Neural progenitor cell (in vitro differentiated cells): Measurements from ENCODE around the gene ARRDC3. TPM values are rescaled to one million over a fixed set of nuclear protein-coding genes. Genes with fewer than 3 reads are reported as not detected.

Source experiments
- DNase-seq: peaks from one replicate; pipeline ENCODE4 v3.0.0-alpha.2; 2016; ENCODE audit warnings: low spot score
- H2AFZ ChIP-seq: fragments of 200-600 bp; sonication (generic); replicated peaks from 2 replicates; pipeline ENCODE4 v1.6.1; 2016; ENCODE audit warnings: antibody characterized with exemption
- H3F3A ChIP-seq: fragments of 200-600 bp; sonication (generic); 2 replicates; pipeline ENCODE4 v1.6.1; 2016; ENCODE audit warnings: antibody characterized with exemption, low read depth
- H3K27ac ChIP-seq: fragments of 200-600 bp; sonication (generic); 2 replicates; pipeline ENCODE4 v1.5.1; 2016; ENCODE audit warnings: mild to moderate bottlenecking
- H3K27me3 ChIP-seq: fragments of 200-600 bp; sonication (generic); 2 replicates; pipeline ENCODE4 v1.6.1; 2016; ENCODE audit warnings: mild to moderate bottlenecking, moderate library complexity
- H3K36me3 ChIP-seq: fragments of 200-600 bp; sonication (generic); 2 replicates; pipeline ENCODE4 v1.5.1; 2016
- H3K4me1 ChIP-seq: fragments of 200-600 bp; sonication (generic); 2 replicates; pipeline ENCODE4 v1.6.1; 2016; ENCODE audit warnings: mixed run types
- H3K4me2 ChIP-seq: fragments of 200-600 bp; sonication (generic); 2 replicates; pipeline ENCODE4 v1.6.1; 2016
- H3K4me3 ChIP-seq: fragments of 200-600 bp; sonication (generic); 2 replicates; pipeline ENCODE4 v1.5.1; 2016
- H3K79me2 ChIP-seq: fragments of 200-600 bp; sonication (generic); 2 replicates; pipeline ENCODE4 v1.6.1; 2016; ENCODE audit warnings: low read depth
- H3K9ac ChIP-seq: fragments of 200-600 bp; sonication (generic); 2 replicates; pipeline ENCODE4 v1.6.1; 2016
- H3K9me3 ChIP-seq: fragments of 200-600 bp; sonication (generic); 2 replicates; pipeline ENCODE4 v1.5.1; 2016; ENCODE audit warnings: low read depth
- H4K20me1 ChIP-seq: fragments of 200-600 bp; sonication (generic); 2 replicates; pipeline ENCODE4 v1.6.1; 2016; ENCODE audit warnings: low read depth
- H3K27ac Mint-ChIP-seq: 3 replicates; pipeline ENCODE4 v1.8.0; 2021; ENCODE audit warnings: mixed read lengths
- H3K27me3 Mint-ChIP-seq: 2 replicates; pipeline ENCODE4 v1.8.0; 2022; ENCODE audit warnings: low read depth, mild to moderate bottlenecking, inconsistent platforms, moderate library complexity, mixed read lengths; ENCODE audit not compliant: insufficient read depth
- H3K36me3 Mint-ChIP-seq: 3 replicates; pipeline ENCODE4 v1.8.0; 2021; ENCODE audit warnings: mixed read lengths
- H3K4me1 Mint-ChIP-seq: 3 replicates; pipeline ENCODE4 v1.8.0; 2021; ENCODE audit warnings: mixed read lengths
- H3K4me3 Mint-ChIP-seq: 3 replicates; pipeline ENCODE4 v1.8.0; 2021; ENCODE audit warnings: mild to moderate bottlenecking, moderate library complexity, mixed read lengths
- H3K9me3 Mint-ChIP-seq: 3 replicates; pipeline ENCODE4 v1.8.0; 2020; ENCODE audit warnings: mixed read lengths
- CTCF ChIP-seq: fragments of 200-600 bp; sonication (generic); IDR thresholded peaks from 2 replicates; pipeline ENCODE4 v1.5.1; 2017; ENCODE audit warnings: antibody characterized with exemption, mild to moderate bottlenecking
- EZH2 ChIP-seq: fragments of 200-600 bp; sonication (generic); IDR thresholded peaks from 2 replicates; pipeline ENCODE4 v1.6.1; 2017; ENCODE audit warnings: antibody characterized with exemption, mild to moderate bottlenecking, moderate library complexity
- EZH2phosphoT487 ChIP-seq: fragments of 200-600 bp; sonication (generic); IDR thresholded peaks from 2 replicates; pipeline ENCODE4 v1.6.1; 2017; ENCODE audit warnings: antibody characterized with exemption
- total RNA-seq: library from RNA; depleted of rRNA; stranded (reverse); fragments of >200 nt; gene quantifications from 2 replicates; pipeline ENCODE4 v1.2.3, GENCODE V29; 2015; ENCODE audit warnings: low replicate concordance

Gene ARRDC3
- total RNA-seq, 1 donor from 2014 or later: 126 TPM

GRCh38 chr5:91382530-91383026 lies 539 bp downstream of the ARRDC3 start:
- Mint-ChIP-seq H3K4me1 (peaks cover 27% of the 10 kb centered on the region), H3K27me3 (peaks cover 3% of the 10 kb centered on the region), H3K27ac (peak overlapping the region; percentile 54), H3K9me3 (no peaks in the 10 kb centered on the region), H3K4me3 (peak overlapping the region; percentile 93), H3K36me3 (peaks cover 10% of the 10 kb centered on the region)
- H3K27ac ChIP-seq: peak overlapping the region; percentile 100
- H4K20me1 ChIP-seq: peaks cover 7% of the 10 kb centered on the region
- peaks cover 49% of the 10 kb centered on the region for H3K79me2 ChIP-seq
- DNase-seq: peak; percentile 48
- H3K36me3 ChIP-seq: peaks cover 5% of the 10 kb centered on the region
- peak overlapping the region; percentile 94 for H3K4me2 ChIP-seq
- peak overlapping the region; percentile 100 for H3K9ac ChIP-seq
- peaks cover 66% of the 10 kb centered on the region for H3F3A ChIP-seq
- no peaks in the 10 kb centered on the region for H3K9me3 ChIP-seq
- H2AFZ ChIP-seq: no peak overlapping the region
- TF ChIP-seq CTCF: no peak
- TF ChIP-seq EZH2: no peak
- no peak for TF ChIP-seq EZH2phosphoT487
- H3K4me3 ChIP-seq: peak overlapping the region; percentile 99
- peaks cover 21% of the 10 kb centered on the region for H3K4me1 ChIP-seq
- H3K27me3 ChIP-seq: no peaks in the 10 kb centered on the region

DNA sequence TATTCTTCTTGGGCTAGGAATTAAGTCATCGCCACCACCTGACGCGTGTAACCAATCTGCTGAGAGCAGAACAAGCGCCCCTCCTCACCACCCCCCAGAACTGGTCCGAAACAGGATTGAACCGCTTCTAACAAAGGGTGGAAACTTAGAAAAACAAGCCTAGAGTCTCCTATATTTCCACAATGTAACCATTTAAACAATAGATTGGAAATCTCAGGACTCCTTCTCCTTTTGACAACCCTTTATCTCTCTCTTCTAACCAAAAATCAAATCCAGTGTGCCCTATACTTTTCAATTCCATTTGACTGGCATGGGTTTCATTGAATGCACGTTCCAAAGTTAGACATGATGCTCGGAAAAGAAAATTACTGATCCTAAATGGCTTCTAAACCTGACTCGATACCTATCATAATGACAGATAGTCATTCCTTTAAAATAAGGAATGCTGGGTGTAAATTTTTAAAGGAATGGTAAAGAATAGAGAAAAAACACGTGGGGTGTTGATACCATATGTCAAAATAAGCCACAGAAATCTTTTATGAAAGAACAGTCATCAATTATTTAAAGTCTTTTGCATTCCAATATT lies 1.2 kb downstream of the ARRDC3 start:
- H4K20me1 ChIP-seq: peaks cover 7% of the 10 kb centered on the region
- H3K9ac ChIP-seq: peak overlapping the region; percentile 100
- H3K27me3 ChIP-seq: no peaks in the 10 kb centered on the region
- H3K36me3 Mint-ChIP-seq: peaks cover 12% of the 10 kb centered on the region
- H3K9me3 ChIP-seq: no peaks in the 10 kb centered on the region
- H3K4me1 ChIP-seq: peaks cover 21% of the 10 kb centered on the region
- peak overlapping the region; percentile 94 for H3K4me2 ChIP-seq
- peak overlapping the region; percentile 99 for H3K4me3 ChIP-seq
- H3K27ac Mint-ChIP-seq: peak overlapping the region; percentile 99
- no peak for TF ChIP-seq EZH2
- TF ChIP-seq EZH2phosphoT487: no peak
- TF ChIP-seq CTCF: no peak
- peak overlapping the region; percentile 0 for H2AFZ ChIP-seq
- peaks cover 69% of the 10 kb centered on the region for H3F3A ChIP-seq
- H3K36me3 ChIP-seq: peaks cover 10% of the 10 kb centered on the region
- H3K4me3 Mint-ChIP-seq: peak overlapping the region; percentile 93
- H3K4me1 Mint-ChIP-seq: peaks cover 34% of the 10 kb centered on the region
- H3K79me2 ChIP-seq: peaks cover 56% of the 10 kb centered on the region
- peak overlapping the region; percentile 100 for H3K27ac ChIP-seq
- no peaks in the 10 kb centered on the region for H3K9me3 Mint-ChIP-seq
- peaks cover 3% of the 10 kb centered on the region for H3K27me3 Mint-ChIP-seq
- peak; percentile 89 for DNase-seq

GRCh38 chr5:91381239-91381773 lies 1.8 kb downstream of the ARRDC3 start:
- peak overlapping the region; percentile 99 for H3K4me3 ChIP-seq
- TF ChIP-seq EZH2phosphoT487: no peak
- no peak for TF ChIP-seq CTCF
- TF ChIP-seq EZH2: no peak
- H3K27ac ChIP-seq: peak overlapping the region; percentile 100
- H3K9me3 ChIP-seq: no peaks in the 10 kb centered on the region
- Mint-ChIP-seq H3K4me3 (peak overlapping the region; percentile 93), H3K27ac (peak overlapping the region; percentile 99), H3K4me1 (peaks cover 34% of the 10 kb centered on the region), H3K9me3 (no peaks in the 10 kb centered on the region), H3K27me3 (peaks cover 3% of the 10 kb centered on the region), H3K36me3 (peaks cover 12% of the 10 kb centered on the region)
- no peaks in the 10 kb centered on the region for H3K27me3 ChIP-seq
- peaks cover 72% of the 10 kb centered on the region for H3F3A ChIP-seq
- peak overlapping the region; percentile 94 for H3K4me2 ChIP-seq
- H4K20me1 ChIP-seq: peaks cover 7% of the 10 kb centered on the region
- H3K4me1 ChIP-seq: peaks cover 21% of the 10 kb centered on the region
- peaks cover 15% of the 10 kb centered on the region for H3K36me3 ChIP-seq
- no peak for DNase-seq
- H3K79me2 ChIP-seq: peaks cover 62% of the 10 kb centered on the region
- H3K9ac ChIP-seq: peak overlapping the region; percentile 100
- H2AFZ ChIP-seq: no peak overlapping the region
